Measurements from ENCODE around the gene ZNF668. TPM values are rescaled to one million over a fixed set of nuclear protein-coding genes. Genes with fewer than 3 reads are reported as not detected.

Gene ZNF668
- total RNA-seq, 1 donor from 2014 or later, result 4.4 TPM

DNA sequence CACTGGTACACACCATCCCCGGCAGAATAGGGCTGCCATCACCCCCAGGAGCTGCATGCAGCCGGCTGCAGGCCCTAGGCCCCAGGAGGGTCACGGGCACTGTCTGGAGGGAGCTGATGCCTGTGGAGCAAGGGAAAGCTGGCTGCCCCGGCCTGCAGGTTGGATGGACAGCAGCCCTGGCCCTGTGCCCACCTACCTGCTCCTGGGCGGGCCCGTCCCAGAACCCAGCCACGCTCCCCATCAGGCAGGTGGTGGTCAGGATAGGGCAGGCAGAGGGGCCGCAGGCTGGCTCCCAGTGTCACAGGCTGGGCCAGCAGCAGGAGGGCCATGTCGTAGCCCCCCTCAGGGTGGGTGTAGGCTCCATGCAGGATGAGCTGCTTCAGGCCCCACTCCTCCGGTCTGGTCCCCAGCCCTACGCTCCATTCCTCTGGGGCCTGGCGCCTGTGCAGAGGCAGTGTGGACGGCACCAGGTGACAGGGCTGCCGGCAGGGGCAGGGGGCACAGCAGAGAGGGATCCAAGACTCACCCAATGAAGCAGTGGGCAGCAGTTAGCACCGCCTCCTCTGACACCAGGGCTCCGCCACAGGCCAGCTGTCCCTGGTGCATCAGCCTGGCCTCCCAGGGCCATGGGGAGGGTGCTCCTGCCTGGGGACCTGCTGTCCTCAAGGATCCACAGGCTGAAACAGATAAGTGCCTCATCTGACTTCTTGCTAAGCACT, 10.7 kb upstream of the ZNF668 start:
- DNase-seq (no peak), ATAC-seq (ENCODE audit: poor library complexity) (no peak)
- intact Hi-C loops (cut with DNase I), result no loop called here

DNA sequence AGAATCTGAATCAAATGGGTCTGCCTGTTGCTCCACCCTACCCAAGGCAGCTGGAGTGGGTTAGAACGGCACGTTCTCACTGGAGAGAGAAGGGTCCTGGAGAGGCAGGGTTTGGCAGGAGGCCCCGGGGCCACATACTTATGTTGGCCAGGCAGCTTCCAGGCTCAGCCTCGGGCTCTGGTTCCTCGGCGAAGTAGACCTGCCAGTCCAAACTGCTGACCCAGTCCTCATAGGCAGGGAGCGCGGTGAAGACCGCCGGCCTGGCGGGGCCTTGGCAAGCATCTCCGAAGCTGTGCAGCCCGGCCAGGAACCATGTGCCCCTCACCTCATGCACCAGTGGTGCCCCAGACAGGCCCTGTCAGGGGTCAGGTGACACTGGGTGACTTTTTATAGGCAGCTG, 9.9 kb upstream of the ZNF668 start:
- DNase-seq (no peak), ATAC-seq (ENCODE audit: poor library complexity) (no peak)
- intact Hi-C loops (cut with DNase I), result no loop called here

DNA sequence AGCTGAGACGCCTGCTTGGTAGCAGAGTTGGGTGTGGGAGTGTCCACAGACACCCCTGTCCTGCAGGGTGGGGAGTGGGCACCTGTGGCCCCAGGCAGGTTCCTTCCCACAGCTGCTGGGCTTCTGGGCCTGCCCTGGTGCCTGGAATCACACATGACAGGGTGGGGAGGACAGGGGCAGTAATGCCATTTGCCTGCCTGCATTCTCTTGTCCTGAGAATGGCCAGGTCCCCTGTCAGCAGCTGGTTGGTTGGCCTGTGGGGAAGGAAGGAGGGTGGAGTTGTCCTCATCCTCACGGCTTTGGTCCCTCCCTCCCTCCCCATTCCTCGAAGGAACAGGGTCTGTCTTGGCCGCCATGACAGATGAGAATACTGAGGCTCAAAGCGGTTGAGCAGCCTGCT, 9.5 kb upstream of the ZNF668 start:
- no peak for ATAC-seq (ENCODE audit: poor library complexity)
- intact Hi-C loops (cut with DNase I), result no loop called here
- no peak for DNase-seq

DNA sequence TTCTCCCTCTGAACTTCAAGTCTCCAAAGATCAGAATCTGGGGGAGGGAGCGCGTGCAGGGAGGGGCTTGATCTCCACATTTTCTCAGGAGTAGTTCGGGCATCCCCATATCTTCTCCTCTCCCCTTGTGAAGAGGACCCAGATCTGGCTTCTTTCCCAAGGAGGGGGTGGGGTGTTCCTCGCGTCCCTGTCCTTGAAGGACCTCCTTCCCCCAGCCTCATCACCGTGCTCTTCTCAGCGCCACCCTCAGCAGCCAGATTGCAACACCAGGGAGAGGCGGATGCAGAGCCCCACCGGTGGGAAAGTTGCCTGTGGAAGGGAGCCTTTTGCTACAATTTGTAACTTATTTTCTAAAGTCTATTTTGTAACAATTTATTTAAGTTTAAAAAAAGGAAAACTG, 9.0 kb upstream of the ZNF668 start:
- intact Hi-C loops (cut with DNase I), result no loop called here
- DNase-seq (no peak), ATAC-seq (ENCODE audit: poor library complexity) (no peak)

DNA sequence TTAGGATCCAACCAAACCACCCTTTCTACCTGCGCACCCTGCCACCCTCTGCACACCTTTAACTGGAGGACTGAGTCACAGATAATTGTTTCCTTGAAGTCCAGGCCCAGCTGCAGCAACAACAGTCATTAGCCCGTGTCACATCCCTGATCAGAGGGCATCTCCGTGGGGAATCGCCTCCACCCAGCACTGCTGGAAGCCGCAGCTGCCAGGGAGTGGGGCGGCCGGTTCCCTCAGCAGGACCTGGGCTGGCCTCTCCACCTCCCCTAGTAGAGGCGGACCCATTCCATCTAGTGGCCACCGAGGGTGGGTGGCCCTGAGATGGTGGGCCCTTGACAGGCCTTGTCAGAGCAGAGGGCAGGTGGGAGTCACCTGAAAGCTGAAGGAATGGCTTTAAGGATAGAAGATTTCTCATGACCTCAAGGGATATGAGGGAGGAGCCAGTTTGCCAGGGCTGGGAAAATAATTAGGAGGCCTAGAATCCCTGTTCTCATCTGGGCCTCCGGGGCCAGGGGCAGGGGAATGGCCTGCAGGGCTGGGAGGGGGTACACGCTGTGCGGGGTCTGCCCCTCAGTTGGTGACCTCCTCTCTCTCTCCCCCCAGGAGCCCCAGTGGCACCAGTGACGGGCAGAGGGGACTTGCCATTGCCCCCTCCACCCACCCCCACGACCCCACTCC, 8.5 kb upstream of the ZNF668 start:
- DNase-seq (no peak), ATAC-seq (ENCODE audit: poor library complexity) (no peak)
- intact Hi-C loops (cut with DNase I), result no loop called here

DNA sequence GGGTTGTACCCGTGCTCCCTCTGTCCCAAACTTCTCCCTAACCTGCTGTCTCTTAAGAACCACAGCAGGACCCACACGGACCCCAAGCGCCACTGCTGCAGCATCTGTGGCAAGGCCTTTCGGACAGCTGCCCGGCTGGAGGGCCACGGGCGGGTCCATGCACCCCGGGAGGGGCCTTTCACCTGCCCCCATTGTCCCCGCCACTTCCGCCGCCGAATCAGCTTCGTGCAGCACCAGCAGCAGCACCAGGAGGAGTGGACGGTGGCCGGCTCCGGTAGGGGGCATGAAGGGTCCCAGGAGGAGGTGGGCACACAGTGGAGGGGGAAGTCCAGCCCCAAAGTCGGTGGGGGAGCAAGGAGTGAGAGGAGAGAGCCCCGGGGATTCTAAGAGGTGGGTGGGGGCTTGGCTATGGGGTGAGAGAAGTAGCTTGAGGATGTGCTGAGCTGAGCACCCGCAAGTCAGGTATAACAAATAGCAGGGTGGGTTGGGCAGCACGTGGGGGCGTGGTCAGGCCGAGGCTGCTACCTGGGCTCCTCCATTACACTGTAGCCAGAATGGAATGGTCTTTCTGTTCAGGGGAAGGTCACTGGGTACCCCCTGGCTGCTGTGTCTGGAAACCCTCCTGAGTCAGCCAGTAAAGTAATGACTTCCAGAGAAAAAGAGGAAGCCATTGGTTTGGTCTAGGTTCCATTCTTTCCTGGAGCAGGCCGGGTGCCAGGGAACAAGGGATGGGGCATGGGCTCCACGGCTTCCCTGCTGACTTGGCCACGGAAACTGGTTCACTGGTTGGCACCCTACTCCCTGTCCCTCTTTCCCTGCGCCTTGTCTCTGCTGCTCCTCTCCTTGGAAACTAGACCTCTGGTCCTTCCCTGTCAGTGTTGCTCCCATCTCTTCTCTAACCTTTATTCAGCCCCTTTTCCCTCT, 7.7 kb upstream of the ZNF668 start:
- DNase-seq (no peak), ATAC-seq (ENCODE audit: poor library complexity) (no peak)
- intact Hi-C loops (cut with DNase I), result no loop called here

DNA sequence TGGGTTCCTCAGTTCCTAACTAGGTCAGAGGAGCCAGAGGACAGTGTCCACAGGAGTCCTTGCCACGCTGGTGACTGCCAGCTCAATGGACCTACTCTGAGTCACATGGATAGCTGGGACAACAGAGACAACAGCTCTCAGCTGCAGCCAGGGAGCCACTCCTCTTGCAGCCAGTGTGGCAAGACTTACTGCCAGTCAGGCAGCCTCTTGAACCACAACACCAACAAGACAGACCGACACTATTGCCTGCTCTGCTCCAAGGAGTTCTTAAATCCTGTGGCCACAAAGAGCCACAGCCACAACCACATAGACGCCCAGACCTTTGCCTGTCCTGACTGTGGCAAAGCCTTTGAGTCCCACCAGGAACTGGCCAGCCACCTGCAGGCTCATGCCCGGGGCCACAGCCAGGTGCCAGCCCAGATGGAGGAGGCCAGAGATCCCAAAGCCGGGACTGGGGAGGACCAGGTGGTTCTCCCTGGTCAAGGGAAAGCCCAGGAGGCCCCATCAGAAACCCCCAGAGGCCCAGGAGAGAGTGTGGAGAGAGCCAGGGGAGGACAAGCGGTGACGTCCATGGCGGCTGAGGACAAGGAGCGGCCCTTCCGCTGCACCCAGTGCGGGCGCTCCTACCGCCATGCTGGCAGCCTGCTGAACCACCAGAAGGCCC, 6.8 kb upstream of the ZNF668 start:
- intact Hi-C loops (cut with DNase I), result no loop called here
- no peak for ATAC-seq (ENCODE audit: poor library complexity)
- no peak for DNase-seq

DNA sequence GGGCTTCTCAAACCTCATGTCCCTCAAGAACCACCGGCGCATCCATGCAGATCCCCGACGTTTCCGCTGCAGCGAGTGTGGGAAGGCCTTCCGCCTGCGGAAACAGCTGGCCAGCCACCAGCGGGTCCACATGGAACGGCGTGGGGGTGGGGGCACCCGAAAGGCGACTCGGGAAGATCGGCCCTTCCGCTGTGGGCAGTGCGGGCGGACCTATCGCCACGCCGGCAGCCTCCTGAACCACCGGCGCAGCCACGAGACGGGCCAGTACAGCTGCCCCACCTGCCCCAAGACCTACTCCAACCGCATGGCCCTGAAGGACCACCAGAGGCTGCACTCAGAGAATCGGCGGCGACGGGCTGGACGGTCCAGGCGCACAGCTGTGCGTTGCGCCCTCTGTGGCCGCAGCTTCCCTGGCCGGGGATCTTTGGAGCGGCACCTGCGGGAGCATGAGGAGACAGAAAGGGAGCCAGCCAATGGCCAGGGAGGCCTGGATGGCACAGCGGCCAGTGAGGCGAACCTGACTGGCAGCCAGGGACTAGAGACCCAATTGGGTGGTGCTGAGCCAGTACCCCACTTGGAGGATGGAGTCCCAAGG, 6.1 kb upstream of the ZNF668 start:
- intact Hi-C loops (cut with DNase I), result no loop called here
- ATAC-seq (ENCODE audit: poor library complexity), result no peak
- no peak for DNase-seq

DNA sequence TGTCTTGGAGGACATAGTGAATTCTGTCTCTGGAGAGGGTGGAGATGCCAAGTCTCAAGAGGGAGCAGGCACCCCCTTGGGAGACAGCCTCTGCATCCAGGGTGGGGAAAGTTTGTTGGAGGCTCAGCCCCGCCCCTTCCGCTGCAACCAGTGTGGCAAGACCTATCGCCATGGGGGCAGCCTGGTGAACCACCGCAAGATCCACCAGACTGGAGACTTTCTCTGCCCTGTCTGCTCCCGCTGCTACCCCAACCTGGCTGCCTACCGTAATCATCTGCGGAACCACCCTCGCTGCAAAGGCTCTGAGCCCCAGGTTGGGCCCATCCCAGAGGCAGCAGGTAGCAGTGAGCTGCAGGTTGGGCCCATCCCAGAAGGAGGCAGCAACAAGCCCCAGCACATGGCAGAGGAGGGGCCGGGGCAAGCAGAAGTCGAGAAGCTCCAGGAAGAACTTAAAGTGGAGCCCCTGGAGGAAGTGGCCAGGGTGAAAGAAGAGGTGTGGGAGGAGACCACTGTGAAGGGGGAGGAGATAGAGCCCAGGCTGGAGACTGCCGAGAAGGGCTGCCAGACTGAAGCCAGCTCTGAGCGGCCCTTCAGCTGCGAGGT, 5.4 kb upstream of the ZNF668 start:
- DNase-seq, result no peak
- no peak for ATAC-seq (ENCODE audit: poor library complexity)
- intact Hi-C loops (cut with DNase I), result no loop called here

DNA sequence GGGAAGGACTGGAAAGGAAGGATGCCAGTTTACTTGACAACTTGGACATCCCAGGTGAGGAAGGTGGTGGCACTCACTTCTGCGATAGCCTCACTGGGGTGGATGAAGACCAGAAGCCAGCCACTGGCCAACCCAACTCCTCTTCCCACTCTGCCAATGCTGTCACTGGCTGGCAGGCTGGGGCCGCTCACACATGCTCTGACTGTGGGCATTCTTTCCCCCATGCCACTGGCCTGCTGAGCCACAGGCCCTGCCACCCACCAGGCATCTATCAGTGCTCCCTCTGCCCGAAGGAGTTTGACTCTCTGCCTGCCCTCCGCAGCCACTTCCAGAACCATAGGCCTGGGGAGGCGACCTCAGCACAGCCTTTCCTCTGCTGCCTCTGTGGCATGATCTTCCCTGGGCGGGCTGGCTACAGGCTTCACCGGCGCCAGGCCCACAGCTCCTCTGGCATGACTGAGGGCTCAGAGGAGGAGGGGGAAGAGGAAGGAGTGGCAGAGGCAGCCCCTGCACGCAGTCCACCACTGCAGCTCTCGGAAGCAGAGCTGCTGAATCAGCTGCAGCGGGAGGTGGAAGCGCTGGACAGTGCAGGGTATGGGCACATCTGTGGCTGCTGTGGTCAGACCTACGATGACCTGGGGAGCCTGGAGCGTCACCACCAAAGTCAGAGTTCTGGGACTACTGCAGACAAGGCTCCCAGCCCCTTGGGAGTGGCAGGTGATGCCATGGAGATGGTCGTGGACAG, 4.7 kb upstream of the ZNF668 start:
- no peak for ATAC-seq (ENCODE audit: poor library complexity)
- intact Hi-C loops (cut with DNase I), result no loop called here

DNA sequence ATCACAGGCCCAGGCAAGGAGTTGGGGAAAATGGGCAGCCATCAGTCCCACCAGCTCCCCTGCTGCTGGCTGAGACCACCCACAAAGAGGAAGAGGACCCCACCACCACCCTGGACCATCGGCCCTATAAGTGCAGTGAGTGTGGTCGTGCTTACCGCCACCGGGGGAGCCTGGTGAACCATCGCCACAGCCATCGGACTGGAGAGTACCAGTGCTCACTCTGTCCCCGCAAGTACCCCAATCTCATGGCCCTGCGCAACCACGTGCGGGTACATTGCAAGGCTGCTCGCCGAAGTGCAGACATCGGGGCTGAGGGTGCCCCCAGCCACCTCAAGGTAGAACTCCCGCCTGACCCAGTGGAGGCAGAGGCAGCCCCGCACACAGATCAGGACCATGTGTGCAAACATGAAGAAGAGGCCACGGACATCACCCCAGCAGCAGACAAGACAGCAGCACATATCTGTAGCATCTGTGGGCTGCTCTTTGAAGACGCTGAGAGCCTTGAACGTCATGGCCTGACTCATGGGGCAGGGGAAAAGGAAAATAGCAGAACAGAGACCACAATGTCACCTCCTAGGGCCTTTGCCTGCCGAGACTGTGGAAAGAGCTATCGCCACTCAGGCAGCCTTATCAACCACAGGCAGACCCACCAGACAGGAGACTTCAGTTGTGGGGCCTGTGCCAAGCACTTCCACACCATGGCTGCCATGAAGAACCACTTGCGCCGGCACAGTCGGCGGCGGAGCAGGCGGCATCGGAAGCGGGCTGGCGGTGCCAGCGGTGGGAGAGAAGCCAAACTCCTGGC, 3.8 kb upstream of the ZNF668 start:
- no peak for ATAC-seq (ENCODE audit: poor library complexity)
- intact Hi-C loops (cut with DNase I), result no loop called here
- no peak for DNase-seq

More for the DNA sequence above, 4.7 kb upstream of the ZNF668 start:
- no peak for DNase-seq

DNA sequence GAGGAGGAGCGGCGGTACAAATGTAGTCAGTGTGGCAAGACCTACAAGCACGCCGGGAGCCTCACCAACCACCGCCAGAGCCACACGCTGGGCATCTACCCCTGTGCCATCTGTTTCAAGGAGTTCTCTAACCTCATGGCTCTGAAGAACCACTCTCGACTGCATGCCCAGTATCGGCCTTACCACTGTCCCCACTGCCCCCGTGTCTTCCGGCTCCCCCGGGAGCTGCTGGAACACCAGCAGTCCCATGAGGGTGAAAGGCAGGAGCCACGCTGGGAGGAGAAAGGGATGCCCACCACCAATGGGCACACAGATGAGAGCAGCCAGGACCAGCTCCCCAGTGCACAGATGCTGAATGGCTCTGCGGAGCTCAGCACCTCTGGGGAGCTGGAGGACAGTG, 3.0 kb upstream of the ZNF668 start:
- intact Hi-C loops (cut with DNase I), result no loop called here
- DNase-seq (no peak), ATAC-seq (ENCODE audit: poor library complexity) (no peak)

DNA sequence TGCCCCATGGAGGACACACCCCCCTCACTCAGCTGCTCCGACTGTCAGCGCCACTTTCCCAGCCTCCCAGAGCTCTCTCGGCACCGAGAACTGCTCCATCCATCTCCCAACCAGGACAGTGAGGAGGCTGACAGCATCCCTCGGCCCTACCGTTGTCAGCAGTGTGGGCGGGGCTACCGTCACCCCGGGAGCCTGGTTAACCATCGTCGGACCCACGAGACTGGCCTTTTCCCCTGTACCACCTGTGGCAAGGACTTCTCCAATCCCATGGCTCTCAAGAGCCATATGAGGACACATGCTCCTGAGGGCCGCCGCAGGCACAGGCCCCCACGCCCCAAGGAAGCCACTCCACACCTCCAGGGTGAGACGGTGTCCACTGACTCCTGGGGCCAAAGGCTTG, 2.3 kb upstream of the ZNF668 start:
- DNase-seq, result no peak
- intact Hi-C loops (cut with DNase I), result no loop called here
- no peak for ATAC-seq (ENCODE audit: poor library complexity)

DNA sequence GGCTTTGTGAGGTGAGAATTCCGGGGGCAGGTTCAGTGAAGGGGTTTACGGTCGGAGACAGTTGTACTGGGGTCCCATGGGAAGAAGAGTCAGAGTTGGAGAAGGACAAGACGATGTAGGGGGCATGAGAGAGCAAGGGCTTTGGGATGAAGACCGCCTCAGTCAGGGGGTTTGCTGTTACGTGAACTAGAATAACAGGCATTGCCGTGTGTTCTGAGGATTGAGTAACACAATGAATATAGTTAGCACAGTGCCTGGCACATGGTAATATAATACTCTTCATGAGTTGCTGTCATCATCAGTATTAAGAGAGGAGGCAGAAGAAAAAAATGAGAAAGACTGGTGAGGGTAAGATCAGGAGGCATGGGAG, 759 bp upstream of the ZNF668 start:
- ATAC-seq (ENCODE audit: poor library complexity), result no peak
- DNase-seq, result no peak
- intact Hi-C loops (cut with DNase I), result no loop called here

DNA sequence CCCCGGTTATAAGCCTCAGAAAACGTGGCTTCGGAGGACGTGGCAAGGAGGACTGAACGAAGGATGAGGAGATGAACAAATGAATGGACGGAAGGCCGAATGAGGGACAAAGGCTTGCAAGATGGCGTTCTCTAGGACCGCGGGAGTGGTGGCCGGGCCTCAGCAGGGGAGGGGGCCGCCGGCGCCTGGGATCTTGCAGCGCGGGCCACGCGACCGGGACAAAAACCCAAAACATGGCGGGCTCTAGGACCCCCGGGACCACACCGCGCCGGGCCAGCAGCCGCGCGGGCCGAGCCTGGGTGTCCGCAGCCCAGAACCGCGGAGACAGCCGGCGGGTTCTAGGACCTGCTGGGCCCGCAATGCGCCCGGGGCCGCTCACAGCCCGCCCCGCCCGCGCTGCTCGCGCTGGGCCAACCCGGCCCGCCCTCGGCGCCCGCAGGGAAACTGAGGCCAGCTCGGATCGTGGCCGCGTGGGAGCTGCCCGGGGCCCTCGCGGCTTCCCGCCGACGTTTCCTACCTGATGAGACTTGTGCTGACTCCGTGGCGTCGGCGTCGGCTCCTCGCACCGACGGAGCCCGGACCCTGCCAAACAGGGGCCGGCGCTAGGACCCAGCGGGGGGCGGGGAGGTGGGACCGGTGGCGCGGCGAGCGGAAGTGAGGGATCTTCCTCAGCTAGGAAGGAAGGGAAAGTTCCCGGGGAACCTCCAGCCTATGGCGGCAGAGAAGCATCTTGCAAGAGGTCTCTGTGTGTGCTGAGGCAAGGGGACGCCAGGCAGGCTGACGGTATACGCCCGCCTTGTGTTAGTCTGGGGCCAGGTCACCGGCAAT, 684 bp downstream of the ZNF668 start:
- DNase-seq, result peak; percentile 94
- ATAC-seq (ENCODE audit: poor library complexity), result peak; percentile 94
- intact Hi-C loops (cut with DNase I), result loop anchor here (2.0 kb wide), 1 partner anchor 39 kb away; no protein-coding TSS in a partner anchor

DNA sequence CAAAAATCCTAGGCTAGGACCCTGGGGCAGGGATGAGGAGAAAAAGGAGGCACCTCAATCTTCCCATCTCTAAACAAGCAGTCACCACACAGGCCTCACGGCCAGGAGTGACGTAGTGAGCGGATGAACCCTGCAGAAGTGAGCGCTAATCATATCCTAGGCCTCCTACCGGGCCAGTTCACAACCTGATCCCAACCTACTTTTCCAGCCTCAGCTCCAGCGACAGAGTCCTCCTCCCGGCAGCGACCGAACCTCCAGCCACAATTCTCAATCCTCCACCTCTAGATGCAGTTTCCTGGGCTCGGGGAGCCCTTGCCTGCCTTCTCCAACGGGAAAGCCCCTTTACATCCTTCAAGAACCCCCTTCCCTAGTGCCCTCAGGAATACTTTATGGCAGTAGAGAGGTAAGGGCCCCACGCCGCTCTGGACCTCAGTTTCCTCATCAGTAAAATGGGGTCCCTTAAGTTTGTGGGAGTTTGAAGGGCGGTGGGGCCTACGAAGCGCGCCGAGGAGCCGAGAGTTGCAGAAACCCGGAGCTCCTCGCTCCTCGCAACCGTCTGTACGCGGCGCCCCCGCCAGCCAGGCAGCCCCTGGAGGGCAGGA, 1.4 kb downstream of the ZNF668 start:
- DNase-seq, result no peak
- intact Hi-C loops (cut with DNase I), result loop anchor here (2.0 kb wide), 1 partner anchor 38 kb away; no protein-coding TSS in a partner anchor

More for the DNA sequence above, 1.4 kb downstream of the ZNF668 start:
- ATAC-seq (ENCODE audit: poor library complexity), result no peak

Data from Right ventricle myocardium superior (tissue), 1 donor.